Activated T-cell treated with anti-CD3 and anti-CD28 coated beads for 24 hours (primary cell): Measurements from ENCODE around the gene PCED1B.
"Not testable (repeated sequence)": the region's sequence is repeated elsewhere in the genome, so short reads cannot be mapped to it uniquely, and the experiment has no call there.

Experiments
- DNase-seq: peaks from one replicate; pipeline ENCODE4 v3.0.0-alpha.2; 2020; ENCODE audit warnings: low read depth

PCED1B gene

DNA sequence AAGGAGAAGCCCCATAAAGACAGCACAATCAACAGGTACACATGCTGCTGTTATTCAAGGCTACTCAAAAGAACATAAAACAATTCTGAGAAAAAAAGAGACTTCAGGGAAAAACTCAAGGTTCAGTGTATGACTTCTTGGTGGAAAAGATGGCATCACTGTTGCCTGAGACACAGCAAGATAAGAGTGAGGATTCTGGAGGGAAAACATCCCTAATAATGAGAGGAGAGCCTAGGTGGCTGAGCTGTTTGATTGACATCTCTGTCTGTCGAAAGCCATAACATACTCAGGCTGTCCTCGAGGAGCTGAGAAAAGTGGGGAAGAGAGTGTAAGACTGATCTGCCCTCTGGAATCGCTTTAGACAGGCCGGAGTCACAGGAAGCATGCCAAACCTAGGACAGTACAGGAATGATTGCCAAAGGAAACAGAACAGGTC lies 193.8 kb downstream of the PCED1B start:
- DNase-seq = no peak

DNA sequence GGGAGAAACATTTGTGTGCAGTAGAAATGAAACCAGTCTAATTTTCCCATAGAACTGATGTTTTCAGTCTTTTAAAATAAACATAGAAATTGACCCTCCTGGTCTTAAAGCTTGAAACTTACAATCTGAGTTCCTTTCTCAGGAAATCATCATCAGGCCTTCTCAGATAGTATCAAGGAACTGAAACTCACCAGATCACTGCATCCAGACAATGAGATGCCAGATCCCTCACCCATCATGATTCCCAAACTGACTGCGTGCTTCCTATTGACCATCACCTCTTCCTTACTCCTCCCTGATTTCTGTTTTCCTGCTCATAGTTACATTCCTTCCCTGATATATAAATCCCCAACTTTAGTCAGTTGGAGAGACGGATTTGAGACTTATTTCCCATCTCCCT lies 195.3 kb downstream of the PCED1B start:
- DNase-seq = no peak

DNA sequence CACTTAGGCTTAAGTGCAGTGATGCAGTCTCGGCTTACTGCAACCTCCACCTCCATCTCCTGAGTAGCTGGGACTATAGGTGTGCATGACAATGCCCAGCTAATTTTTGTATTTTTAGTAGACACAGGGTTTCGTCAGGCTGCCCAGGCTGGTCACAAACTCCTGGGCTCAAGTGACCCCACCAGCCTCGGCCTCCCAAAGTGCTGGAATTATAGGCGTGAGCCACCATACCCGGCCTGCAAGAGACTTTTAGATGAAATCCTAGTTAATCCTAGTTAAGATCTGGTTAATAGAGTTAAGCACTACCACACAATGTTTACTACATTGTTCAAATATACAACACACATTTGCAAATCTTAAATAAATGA lies 196.8 kb downstream of the PCED1B start:
- no peak for DNase-seq

DNA sequence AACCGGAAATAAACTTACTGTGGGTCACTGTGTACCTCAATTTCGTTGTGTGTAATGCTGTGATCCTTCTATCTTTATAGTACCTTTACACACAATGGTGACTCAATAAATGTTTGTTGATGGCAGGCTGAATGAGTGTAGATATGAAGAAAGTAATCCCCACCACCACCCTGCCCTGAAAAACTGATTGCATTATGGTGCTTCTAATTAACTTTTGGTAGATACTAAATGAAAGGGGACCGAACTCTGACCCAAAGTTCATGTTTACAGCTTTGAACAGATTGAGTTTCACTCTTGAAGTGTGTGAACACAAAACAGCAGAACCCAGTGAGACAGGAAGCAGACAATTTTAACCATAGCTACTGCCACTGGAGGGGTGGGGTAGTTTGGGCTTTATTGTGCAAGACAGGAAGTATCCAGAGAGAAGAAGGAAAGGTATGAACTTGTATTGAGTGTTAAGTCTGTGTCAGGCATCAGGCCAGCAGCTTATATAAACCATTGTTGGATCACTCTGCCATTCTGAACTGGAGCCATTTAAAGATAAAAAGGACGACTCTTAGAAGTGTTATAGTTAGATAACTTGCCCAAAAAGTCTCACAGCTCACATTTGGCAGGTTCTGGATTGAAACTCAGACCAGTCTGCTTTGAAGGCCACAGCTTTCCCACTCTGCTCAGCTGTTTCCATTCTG lies 197.3 kb downstream of the PCED1B start:
- DNase-seq = peak; percentile 37

DNA sequence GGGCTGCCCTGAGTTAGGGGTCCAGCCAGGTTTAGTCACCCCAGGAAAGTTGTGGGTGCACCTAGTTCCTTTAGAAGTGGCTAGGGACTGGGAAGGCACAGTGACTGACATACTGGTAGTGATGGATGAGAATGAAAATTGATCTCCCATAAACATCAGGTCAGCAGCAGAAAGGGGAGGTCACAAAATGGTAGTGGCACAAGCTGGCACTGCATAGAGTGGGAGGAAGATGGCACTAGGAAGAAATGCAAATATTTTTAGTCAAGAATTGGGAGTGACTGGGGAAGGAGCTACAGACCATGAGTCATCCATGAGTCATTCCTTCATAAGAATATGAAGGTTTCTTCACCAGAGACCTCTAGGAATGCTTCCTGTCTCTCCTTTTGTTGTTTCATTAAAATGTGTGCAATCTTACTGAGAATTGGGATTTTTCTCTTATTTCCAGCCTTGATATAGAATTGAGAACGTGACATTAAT lies 198.6 kb downstream of the PCED1B start:
- DNase-seq = no peak

DNA sequence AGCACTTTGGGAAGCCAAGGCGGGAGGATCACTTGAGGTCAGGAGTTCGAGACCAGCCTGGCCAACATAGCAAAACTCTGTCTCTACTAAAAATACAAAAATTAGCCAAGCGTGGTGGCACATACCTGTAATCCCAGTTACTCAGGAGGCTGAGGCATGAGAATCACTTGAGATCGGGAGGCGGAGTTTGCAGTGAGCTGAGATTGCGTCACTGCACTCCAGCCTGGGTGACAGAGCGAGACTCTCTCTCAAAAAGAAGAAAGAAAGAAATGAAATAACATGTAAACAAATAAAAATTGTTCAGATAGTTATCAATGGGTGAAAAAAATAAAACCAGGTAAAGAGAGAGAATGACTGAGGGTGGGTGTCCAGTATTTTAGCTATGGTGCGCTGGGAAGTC lies 200.3 kb downstream of the PCED1B start:
- DNase-seq = not testable (repeated sequence)

DNA sequence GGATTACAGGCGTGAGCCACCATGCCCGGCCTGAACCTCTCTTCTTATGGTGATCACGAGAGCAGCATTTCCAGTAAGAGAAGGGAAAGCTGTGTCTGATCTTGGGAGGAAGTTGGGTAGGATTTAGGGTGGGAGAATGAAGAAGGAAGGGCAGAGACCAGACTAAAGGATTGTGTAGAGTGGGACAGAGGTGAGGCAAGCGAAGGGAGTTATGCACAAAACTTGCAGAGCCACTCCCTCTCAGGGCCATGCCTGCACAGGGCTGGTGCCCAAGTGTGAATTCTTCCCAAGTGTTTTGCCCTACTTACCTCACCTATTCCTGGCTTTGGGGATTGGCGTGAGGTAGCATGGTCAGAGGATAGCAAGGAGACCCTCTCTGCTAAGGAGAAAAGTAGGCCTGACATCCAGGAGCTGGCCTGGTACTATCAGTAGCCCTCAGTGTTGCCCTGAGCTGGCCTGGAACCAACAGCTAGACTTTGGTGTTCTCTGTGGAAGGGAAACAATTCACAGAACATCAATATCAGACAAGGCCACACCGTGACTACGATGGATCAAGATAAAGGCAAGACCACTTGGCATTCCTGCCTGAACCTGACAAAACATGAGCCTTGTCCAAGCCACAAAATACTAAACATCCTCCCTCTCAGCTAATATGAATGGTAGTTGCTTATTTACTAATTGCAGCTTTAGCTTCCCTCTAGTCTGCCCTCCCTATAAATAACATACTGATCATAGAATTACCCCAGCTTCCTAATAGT lies 201.3 kb downstream of the PCED1B start:
- no peak for DNase-seq

DNA sequence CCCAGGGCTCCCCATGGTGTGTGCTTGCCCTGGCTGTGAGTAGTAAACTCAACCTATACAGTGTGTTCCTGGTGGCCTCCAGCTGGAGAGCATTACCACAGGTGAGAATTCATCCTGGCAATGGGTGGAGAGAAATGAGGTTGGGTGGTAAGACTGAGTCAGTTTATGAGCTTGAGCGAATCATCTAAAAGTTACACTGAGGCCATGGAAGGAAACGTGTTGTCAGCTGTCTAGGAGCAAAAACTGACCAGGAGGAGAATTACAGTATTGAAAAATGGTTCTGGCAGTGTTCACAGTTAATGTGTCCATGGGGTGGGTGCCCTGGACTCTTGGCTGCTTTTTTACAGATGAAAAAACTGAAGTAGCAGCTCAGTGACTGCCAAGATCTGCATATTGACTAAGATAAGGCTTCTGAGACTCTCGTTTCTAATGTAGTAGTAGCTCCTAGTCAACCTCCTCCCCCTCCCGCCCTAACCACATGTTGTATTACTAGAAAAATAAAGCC lies 202.3 kb downstream of the PCED1B start:
- DNase-seq = peak; percentile 40

DNA sequence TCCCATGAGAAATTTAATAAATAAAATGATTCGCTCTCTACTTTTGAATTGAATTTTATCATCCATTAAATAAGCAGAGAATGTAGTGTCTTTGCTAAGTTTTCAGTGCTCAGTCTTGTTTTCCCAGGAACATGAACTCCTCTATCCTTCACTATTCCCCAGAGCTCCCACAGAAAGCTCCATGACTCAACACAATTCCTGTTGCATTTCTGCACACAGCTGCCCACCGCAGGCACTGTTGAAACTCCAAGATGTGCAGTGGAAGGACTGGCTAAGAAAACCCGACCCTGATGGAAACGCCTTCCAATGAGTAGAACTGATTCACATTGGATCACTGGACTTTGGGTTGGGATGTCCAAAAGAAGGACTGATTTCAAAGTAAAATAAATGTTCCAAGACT lies 202.8 kb downstream of the PCED1B start:
- no peak for DNase-seq
